Chondrocyte (in vitro differentiated cells): ENCODE measurements around the gene INF2. TPM values are rescaled to one million over a fixed set of nuclear protein-coding genes. Genes with fewer than 3 reads are reported as not detected.
A peak's percentile ranks its signal among the peaks of the same experiment; 100 is the strongest.

ENCODE experiments used
- DNase-seq: peaks from one replicate; pipeline ENCODE4 v3.0.0; 2021; ENCODE audit warnings: mixed read lengths, low spot score
- H3K27ac Mint-ChIP-seq: one replicate; pipeline ENCODE4 v1.8.0; 2021; ENCODE audit warnings: mild to moderate bottlenecking, moderate library complexity, mixed read lengths; ENCODE audit not compliant: unreplicated experiment
- H3K27me3 Mint-ChIP-seq: 2 replicates; pipeline ENCODE4 v1.8.0; 2021; ENCODE audit warnings: low read depth, mixed read lengths
- H3K36me3 Mint-ChIP-seq: 2 replicates; pipeline ENCODE4 v1.8.0; 2021; ENCODE audit warnings: low read depth, mixed read lengths
- H3K4me1 Mint-ChIP-seq: 2 replicates; pipeline ENCODE4 v1.8.0; 2021; ENCODE audit warnings: low read depth, mild to moderate bottlenecking, mixed read lengths
- H3K4me3 Mint-ChIP-seq: one replicate; pipeline ENCODE4 v1.8.0; 2021; ENCODE audit warnings: mild to moderate bottlenecking, moderate library complexity, mixed read lengths; ENCODE audit not compliant: unreplicated experiment
- H3K9me3 Mint-ChIP-seq: 2 replicates; pipeline ENCODE4 v1.8.0; 2021; ENCODE audit warnings: low read depth, mixed read lengths
- CTCF ChIP-seq: fragments of 200-600 bp; sonication (generic); IDR thresholded peaks from 2 replicates; pipeline ENCODE4 v1.5.0; 2021; ENCODE audit warnings: antibody characterized with exemption, mild to moderate bottlenecking, moderate library complexity
- total RNA-seq: library from RNA; stranded (reverse); gene quantifications from 3 replicates; pipeline ENCODE4 v1.2.1, GENCODE V29; 2021

The INF2 gene
- total RNA-seq, 1 donor from 2014 or later: 117 TPM

DNA sequence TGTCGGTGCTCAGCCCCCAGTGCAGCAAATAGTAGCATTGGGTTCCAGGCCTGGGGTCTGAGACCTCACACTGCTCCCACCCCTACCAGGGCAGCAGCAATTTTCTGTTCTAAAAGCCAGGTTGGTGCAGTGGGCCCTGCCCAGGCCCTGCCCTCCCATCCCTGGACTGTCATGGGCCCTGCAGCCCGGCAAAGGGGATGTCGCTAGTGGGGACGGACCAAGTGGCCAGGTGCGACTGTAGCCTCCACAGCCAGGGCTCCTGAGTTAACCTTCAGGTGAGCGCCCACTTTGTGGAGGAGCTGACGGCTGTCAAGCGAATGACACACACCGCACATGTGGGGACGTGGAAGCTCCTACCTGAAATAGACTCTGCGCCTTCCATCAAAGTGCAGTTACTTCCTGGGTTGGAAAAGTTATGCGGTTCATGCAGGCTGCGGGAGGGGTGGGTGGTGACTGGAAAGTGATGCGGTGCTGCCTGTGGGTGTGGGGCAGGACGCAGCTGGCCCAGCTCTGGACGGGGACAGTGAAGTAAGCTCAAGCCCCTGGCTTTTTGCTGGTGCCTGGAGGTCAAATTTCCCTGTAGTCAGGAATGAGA lies 1.5 kb downstream of the INF2 start:
- Mint-ChIP-seq H3K4me3 (peak overlapping the region; percentile 77), H3K27ac (peak overlapping the region; percentile 68), H3K4me1 (peaks cover 61% of the 10 kb centered on the region), H3K36me3 (peaks cover 2% of the 10 kb centered on the region), H3K9me3 (no peaks in the 10 kb centered on the region), H3K27me3 (no peaks in the 10 kb centered on the region)
- TF ChIP-seq CTCF: no peak
- no peak for DNase-seq

GRCh38 chr14:104691546-104692260 lies 2.3 kb downstream of the INF2 start:
- Mint-ChIP-seq H3K9me3 (no peaks in the 10 kb centered on the region), H3K36me3 (peaks cover 5% of the 10 kb centered on the region), H3K4me1 (peaks cover 67% of the 10 kb centered on the region), H3K27me3 (no peaks in the 10 kb centered on the region), H3K4me3 (peak overlapping the region; percentile 77), H3K27ac (no peak overlapping the region)
- no peak for DNase-seq
- no peak for TF ChIP-seq CTCF

DNA sequence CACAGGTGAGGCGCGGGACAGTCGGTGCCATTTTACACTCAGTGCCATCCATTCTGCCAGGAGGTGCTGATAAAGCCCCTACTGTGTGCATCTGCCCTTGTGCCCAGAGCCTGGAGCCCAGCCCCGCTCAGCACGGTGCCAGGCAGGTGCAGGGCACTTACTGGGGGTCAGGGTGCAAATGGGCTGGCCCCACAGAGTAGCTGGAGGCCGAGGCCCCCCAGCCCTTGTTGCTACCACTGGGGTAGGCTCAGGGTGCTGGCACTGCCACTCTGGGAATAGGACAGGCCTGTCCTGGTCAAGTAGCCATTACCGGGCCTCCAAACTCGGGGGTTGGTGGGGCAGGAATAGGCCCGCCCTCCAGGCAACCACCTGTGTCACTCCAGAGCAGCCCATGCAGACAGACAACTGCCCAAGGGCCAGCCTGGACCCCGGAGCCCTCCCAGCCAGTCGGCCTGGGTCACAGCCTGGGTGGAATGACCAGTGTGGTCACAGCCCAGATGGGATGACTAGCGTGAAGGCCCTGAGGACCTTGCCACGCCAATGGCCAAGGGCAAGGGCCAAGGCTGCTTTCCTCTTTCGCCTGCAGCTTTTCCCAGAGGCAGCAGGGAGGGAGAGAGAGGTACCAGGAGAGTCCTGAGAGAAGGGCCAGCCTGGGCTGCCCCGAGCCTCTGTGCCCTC lies 3.0 kb downstream of the INF2 start:
- Mint-ChIP-seq H3K4me3 (no peak overlapping the region), H3K9me3 (no peaks in the 10 kb centered on the region), H3K36me3 (peaks cover 5% of the 10 kb centered on the region), H3K27me3 (no peaks in the 10 kb centered on the region), H3K27ac (no peak overlapping the region), H3K4me1 (peaks cover 68% of the 10 kb centered on the region)
- no peak for TF ChIP-seq CTCF
- DNase-seq: no peak

DNA sequence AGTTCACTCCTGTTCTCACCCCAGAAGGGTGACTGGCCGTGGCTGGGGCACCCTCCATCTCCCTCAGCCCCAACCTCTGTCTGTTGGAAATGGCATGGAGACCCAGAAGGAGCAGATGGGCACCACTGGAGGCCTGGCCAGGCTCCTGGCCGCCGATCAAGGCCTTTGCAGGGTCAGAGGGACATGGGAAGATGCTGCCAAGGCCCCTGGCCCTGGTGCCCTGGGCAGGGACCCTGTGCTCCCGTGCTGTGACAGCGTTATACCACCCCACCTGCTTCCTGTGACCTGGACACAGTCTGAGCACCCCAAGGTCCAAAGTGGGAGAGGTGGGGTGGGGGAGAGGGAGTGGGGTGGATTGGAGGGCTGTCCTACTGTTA lies 3.5 kb downstream of the INF2 start:
- Mint-ChIP-seq H3K27ac (no peak overlapping the region), H3K9me3 (no peaks in the 10 kb centered on the region), H3K4me1 (peaks cover 68% of the 10 kb centered on the region), H3K27me3 (no peaks in the 10 kb centered on the region), H3K4me3 (no peak overlapping the region), H3K36me3 (peaks cover 5% of the 10 kb centered on the region)
- TF ChIP-seq CTCF: no peak
- no peak for DNase-seq
